Sigmoid colon (tissue), 7 donors: ENCODE measurements around the gene CEP57L1. TPM values are rescaled to one million over a fixed set of nuclear protein-coding genes. Genes with fewer than 3 reads are reported as not detected.

Source experiments
- DNase-seq: peaks from one replicate; pipeline ENCODE4 v3.0.0-alpha.2; 2019
- H3K27ac ChIP-seq, 4 donors: fragments of 200-600 bp; sonication (generic); one replicate each; pipeline ENCODE4 v1.5.1; 2016 to 2019; ENCODE audit warnings: mild to moderate bottlenecking in 1 of 4
- H3K27me3 ChIP-seq, 3 donors: fragments of 200-600 bp; sonication (generic); one replicate each; pipeline ENCODE4 v1.5.1; 2019; ENCODE audit warnings: mild to moderate bottlenecking in 1 of 3
- H3K36me3 ChIP-seq, 4 donors: fragments of 200-600 bp; sonication (generic); one replicate each; pipeline ENCODE4 v1.5.1; 2016 to 2019
- H3K4me1 ChIP-seq, 4 donors: fragments of 200-600 bp; sonication (generic); one replicate each; pipeline ENCODE4 v1.5.1; 2017 to 2019
- H3K4me3 ChIP-seq, 4 donors: fragments of 200-600 bp; sonication (generic); one replicate each; pipeline ENCODE4 v1.5.1; 2017 to 2019; ENCODE audit warnings: mild to moderate bottlenecking in 2 of 4, moderate library complexity in 1 of 4
- H3K9me3 ChIP-seq, 4 donors: fragments of 200-600 bp in 3 of 4; sonication (generic) in 3 of 4; one replicate each; pipeline versions ENCODE4 v1.5.1 to v1.6.1; 2013 to 2019
- EP300 ChIP-seq, 4 donors: sonication (generic); formaldehyde crosslinking; IDR thresholded peaks; one replicate each; pipeline ENCODE4 v1.6.1; 2017; ENCODE audit warnings: antibody characterized with exemption in 4 of 4
- POLR2A ChIP-seq, 2 donors: fragments of 450-650 bp; IDR thresholded peaks; one replicate each; pipeline ENCODE4 v1.6.1; 2016; ENCODE audit warnings: antibody characterized with exemption in 2 of 2, mild to moderate bottlenecking in 2 of 2, moderate library complexity in 2 of 2
- POLR2AphosphoS5 ChIP-seq, 4 donors: sonication (generic); formaldehyde crosslinking; IDR thresholded peaks; one replicate each; pipeline ENCODE4 v1.6.1; 2017; ENCODE audit warnings: antibody characterized with exemption in 4 of 4
- WGBS, 2 donors: extraction: QIAGEN DNeasy Blood & Tissue Kit; methylation state at CpG; one replicate each; pipeline ENCODE4 v1.1.7; 2013; 5-methylcytosine and 5-hydroxymethylcytosine counted together
- intact Hi-C: fragments of 100-400 bp; cut with DNase I; formaldehyde crosslinking; loops from one replicate; pipeline ENCODE4 v1.15.1; 2023
- polyA plus RNA-seq, 3 donors: library from polyadenylated mRNA; stranded (reverse); fragments of 200-250 nt; gene quantifications; one replicate each; pipeline ENCODE4 v1.2.3, GENCODE V29; 2013
- total RNA-seq, 4 donors: library from RNA; depleted of rRNA; stranded (reverse); fragments of >200 nt; gene quantifications; one replicate each; pipeline ENCODE4 v1.1.0, GENCODE V29; 2016
- TF ChIP-seq, protein P1 (sequence below), 4 experiments: fragments of 450-650 bp in 3 of 4; fragments of 200-600 bp in 1 of 4; IDR thresholded peaks; one replicate each; pipeline ENCODE4 v1.5.1; 2016 to 2019; ENCODE audit warnings: antibody characterized with exemption in 4 of 4, mild to moderate bottlenecking in 3 of 4, moderate library complexity in 2 of 4
- donor health status: healthy with polysubstance abuse.
- donor health status: Bipolar disorder and iron deficiency.
- donor health status: healthy.

The CEP57L1 gene
- total RNA-seq = 10 to 100 TPM; 12.6 to 21.0 (median 16.5) TPM
- 1 to 10 TPM; 5.4 to 8.1 (median 7.8) TPM for polyA plus RNA-seq

DNA sequence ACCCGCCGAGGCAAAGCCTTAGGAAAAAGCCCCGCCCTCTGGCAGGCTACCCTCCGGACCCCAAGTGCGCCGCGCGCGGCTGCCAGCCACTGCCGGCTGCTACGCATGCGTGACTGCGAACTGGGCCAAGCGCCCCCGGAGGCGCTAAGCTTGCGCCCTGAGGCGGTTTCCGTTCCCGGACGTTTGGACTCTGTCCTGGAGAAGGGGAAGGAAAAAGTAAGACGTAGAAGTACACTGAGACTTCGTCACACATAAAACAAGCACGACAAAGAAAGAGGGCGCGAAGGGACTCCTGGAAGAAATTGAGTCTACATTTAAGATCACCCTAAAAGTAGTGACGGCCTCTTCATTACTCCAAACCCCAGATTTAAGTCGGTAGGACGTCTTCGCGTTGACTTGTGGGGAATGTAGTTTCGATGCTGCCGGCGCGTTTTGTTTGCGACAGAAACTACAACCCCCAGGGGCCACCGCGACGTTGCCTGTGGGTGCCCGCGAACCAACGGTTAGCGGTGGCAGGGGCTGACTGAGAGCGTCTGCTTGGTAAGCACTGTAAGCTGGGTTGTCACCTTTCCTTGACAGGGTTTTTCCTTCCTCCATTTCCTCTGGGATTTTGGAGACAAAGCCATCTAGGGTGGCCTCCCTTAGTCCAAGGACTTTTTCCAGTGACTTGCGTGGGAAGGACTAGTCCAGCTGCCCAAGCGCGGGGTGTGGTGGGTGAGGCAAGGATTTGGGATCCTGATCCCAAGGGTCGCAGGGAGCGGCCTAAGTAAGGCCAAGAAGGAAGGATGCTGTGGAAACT, at the start of gene CEP57L1:
CEP57L1 (plus strand) TSS at position 472 of the 799 bp plus-strand sequence. CDS start 49,715 bp downstream, outside the sequence.
- Histone ChIP-seq H3K4me1 (peaks cover 0 to 38% (median 26%) of the 10 kb centered on the region in 4 donors), H3K27ac (peak within 1 kb of the TSS; percentile 97 to 99 (median 98)), H3K27me3 (no peaks in the 10 kb centered on the region), H3K36me3 (no peaks in the 10 kb centered on the region), H3K4me3 (peak within 1 kb of the TSS; percentile 71 to 77 (median 74)), H3K9me3 (no peaks in the 10 kb centered on the region)
- peak; percentile 99 for DNase-seq
- WGBS, 2 donors = 0% methylated on average over 49 of the region's 49 CpGs
- peak in 1 of 4 donors; percentile 19 for TF ChIP-seq EP300 (IDR thresholded peaks at IDR 0.05)
- TF ChIP-seq, protein P1, sequence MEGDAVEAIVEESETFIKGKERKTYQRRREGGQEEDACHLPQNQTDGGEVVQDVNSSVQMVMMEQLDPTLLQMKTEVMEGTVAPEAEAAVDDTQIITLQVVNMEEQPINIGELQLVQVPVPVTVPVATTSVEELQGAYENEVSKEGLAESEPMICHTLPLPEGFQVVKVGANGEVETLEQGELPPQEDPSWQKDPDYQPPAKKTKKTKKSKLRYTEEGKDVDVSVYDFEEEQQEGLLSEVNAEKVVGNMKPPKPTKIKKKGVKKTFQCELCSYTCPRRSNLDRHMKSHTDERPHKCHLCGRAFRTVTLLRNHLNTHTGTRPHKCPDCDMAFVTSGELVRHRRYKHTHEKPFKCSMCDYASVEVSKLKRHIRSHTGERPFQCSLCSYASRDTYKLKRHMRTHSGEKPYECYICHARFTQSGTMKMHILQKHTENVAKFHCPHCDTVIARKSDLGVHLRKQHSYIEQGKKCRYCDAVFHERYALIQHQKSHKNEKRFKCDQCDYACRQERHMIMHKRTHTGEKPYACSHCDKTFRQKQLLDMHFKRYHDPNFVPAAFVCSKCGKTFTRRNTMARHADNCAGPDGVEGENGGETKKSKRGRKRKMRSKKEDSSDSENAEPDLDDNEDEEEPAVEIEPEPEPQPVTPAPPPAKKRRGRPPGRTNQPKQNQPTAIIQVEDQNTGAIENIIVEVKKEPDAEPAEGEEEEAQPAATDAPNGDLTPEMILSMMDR (IDR thresholded peaks at IDR 0.05) = no peak
- TF ChIP-seq POLR2A (IDR thresholded peaks at IDR 0.05) = peak; percentile 23 to 65
- peak; percentile 72 to 87 (median 78) for TF ChIP-seq POLR2AphosphoS5 (IDR thresholded peaks at IDR 0.05)
- intact Hi-C loops = loop anchor here (10.0 kb wide), 3 partner anchors 830 to 1980 kb away; partner anchors contain the start of genes BEND3, OSTM1 and SNX3

DNA sequence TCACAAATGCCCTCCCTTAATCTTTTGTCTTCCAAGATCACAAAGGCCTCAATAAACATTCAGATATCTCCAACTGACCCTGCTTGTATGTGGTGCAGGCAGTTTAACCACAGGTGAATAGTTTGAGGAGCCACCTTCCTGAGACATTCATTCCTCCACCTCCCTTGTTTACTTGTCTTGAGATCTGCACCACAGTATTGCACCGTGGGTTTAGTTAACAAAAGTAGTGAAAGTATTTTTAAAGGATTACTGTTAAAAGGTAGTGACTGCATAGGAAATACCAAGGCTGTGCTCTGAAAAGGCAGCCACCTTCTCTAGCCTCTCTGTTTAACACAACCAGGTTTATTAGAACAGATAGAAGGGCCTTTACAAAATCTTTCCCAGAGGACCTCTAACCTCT, 47.1 kb upstream of the CEP57L1 start:
- DNase-seq = no peak
- Histone ChIP-seq H3K4me3 (no peak overlapping the region), H3K27ac (no peak overlapping the region), H3K4me1 (peaks cover 0 to 30% (median 16%) of the 10 kb centered on the region in 4 donors), H3K36me3 (no peaks in the 10 kb centered on the region), H3K27me3 (no peaks in the 10 kb centered on the region), H3K9me3 (no peaks in the 10 kb centered on the region)
- TF ChIP-seq, protein P1 (IDR thresholded peaks at IDR 0.05) = no peak
- no peak for TF ChIP-seq POLR2A (IDR thresholded peaks at IDR 0.05)
- intact Hi-C loops = no loop called here
- 23 to 51% methylated on average over 1 of the region's 1 CpG for WGBS, 2 donors

DNA sequence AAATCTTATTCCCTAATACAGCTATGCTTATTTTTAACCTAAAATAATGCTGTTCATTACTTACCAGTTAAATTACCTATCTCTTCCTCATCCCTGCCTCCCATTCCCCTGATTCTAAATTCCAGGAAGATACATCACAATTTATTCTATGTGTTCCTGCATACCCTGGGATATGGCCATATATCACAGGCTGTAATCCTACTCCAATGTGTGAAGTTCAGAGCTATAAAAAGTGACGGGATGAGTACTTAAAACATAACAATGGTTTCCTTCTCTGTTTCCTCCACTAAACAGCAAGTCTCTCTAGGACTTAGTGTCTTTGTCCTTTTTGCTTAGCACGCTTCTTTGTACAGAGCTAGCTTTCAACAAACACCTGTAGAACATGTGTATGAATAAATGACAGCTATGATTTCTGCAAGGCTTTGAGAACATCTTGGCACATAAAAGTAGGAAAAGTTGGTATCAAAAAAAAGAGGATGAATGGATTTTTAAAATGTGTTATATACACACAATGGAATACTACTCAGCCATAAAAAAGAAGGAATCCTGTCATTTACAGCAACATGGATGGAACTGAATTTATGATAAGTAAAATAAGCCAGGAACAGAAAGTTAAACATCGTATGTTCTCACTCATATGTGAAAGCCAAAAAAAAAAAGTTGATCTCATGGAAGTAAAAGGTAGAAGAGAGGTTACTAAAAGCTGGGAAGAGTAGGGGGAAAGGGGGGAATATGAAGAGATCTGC, 46.5 kb upstream of the CEP57L1 start:
- Histone ChIP-seq H3K4me3 (no peak overlapping the region), H3K4me1 (peaks cover 0 to 37% (median 23%) of the 10 kb centered on the region in 4 donors), H3K27ac (no peak overlapping the region), H3K36me3 (no peaks in the 10 kb centered on the region), H3K27me3 (no peaks in the 10 kb centered on the region), H3K9me3 (no peaks in the 10 kb centered on the region)
- no peak for TF ChIP-seq EP300 (IDR thresholded peaks at IDR 0.05)
- TF ChIP-seq, protein P1 (IDR thresholded peaks at IDR 0.05) = no peak
- no peak for TF ChIP-seq POLR2AphosphoS5 (IDR thresholded peaks at IDR 0.05)
- TF ChIP-seq POLR2A (IDR thresholded peaks at IDR 0.05) = no peak
- intact Hi-C loops = no loop called here
- no peak for DNase-seq
- 68 to 89% methylated on average over 3 of the region's 3 CpGs for WGBS, 2 donors

DNA sequence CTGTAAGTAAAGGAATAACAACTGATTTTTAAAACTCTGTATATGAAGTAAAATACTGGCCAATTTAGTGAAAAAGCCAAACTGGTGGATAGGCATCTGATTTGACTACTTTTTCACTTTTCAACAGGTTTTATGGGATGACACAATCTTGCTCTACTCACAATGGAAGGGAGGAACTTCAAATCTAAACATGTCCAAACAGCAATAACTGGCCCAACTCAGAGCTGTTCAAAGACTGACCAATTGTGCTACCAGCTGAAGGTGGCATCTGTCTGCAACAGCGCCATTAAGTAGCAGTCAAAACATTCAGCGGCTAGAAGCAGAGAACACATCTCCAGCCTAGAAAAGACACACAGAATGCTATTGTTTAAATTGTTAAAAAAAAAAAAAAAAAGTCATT, 45.3 kb upstream of the CEP57L1 start:
- no peak for DNase-seq
- Histone ChIP-seq H3K4me1 (peaks cover 0 to 37% (median 24%) of the 10 kb centered on the region in 4 donors), H3K4me3 (no peak overlapping the region), H3K36me3 (no peaks in the 10 kb centered on the region), H3K27me3 (no peaks in the 10 kb centered on the region), H3K9me3 (no peaks in the 10 kb centered on the region), H3K27ac (no peak overlapping the region)
- intact Hi-C loops = no loop called here
- WGBS, 2 donors = 91 to 95% methylated on average over 2 of the region's 2 CpGs
- no peak for TF ChIP-seq EP300 (IDR thresholded peaks at IDR 0.05)
- TF ChIP-seq POLR2AphosphoS5 (IDR thresholded peaks at IDR 0.05) = no peak
- TF ChIP-seq, protein P1 (IDR thresholded peaks at IDR 0.05) = no peak
- no peak for TF ChIP-seq POLR2A (IDR thresholded peaks at IDR 0.05)
